ENCODE measurements around the gene VENTX. TPM values are rescaled to one million over a fixed set of nuclear protein-coding genes. Genes with fewer than 3 reads are reported as not detected.
"Not testable (repeated sequence)": the region's sequence is repeated elsewhere in the genome, so short reads cannot be mapped to it uniquely, and the experiment has no call there.

The VENTX gene
- polyA plus RNA-seq, 4 donors: 0.06 to 0.24 (median 0.18) TPM

GRCh38 chr10:133253361-133253955 is 15.8 kb downstream of the VENTX start:
- DNase-seq (ENCODE audit: low read depth in 4 of 4, low spot score in 3 of 4): no peak

GRCh38 chr10:133254421-133255120 is 16.9 kb downstream of the VENTX start:
- DNase-seq (ENCODE audit: low read depth in 4 of 4, low spot score in 3 of 4): no peak

- DNase-seq (ENCODE audit: low read depth in 4 of 4, low spot score in 3 of 4): no peak
Observed at GRCh38 chr10:133255323-133255722, 17.7 kb downstream of the VENTX start.

GRCh38 chr10:133257489-133258065 is 19.9 kb downstream of the VENTX start:
- no peak for DNase-seq (ENCODE audit: low read depth in 4 of 4, low spot score in 3 of 4)

GRCh38 chr10:133258066-133258817 is 20.6 kb downstream of the VENTX start:
- DNase-seq (ENCODE audit: low read depth in 4 of 4, low spot score in 3 of 4): no peak

- no peak for DNase-seq (ENCODE audit: low read depth in 4 of 4, low spot score in 3 of 4)
Observed at GRCh38 chr10:133258818-133259601, 21.4 kb downstream of the VENTX start.

GRCh38 chr10:133259602-133259989 is 21.9 kb downstream of the VENTX start:
- DNase-seq (ENCODE audit: low read depth in 4 of 4, low spot score in 3 of 4): no peak

- no peak for DNase-seq (ENCODE audit: low read depth in 4 of 4, low spot score in 3 of 4)
Observed at GRCh38 chr10:133260895-133261725, 23.5 kb downstream of the VENTX start.

GRCh38 chr10:133261726-133262325 is 24.2 kb downstream of the VENTX start:
- no peak for DNase-seq (ENCODE audit: low read depth in 4 of 4, low spot score in 3 of 4)

- DNase-seq (ENCODE audit: low read depth in 4 of 4, low spot score in 3 of 4): no peak
Observed at GRCh38 chr10:133262696-133263095, 25.0 kb downstream of the VENTX start.

GRCh38 chr10:133263674-133264073 is 26.0 kb downstream of the VENTX start:
- no peak for DNase-seq (ENCODE audit: low read depth in 4 of 4, low spot score in 3 of 4)

GRCh38 chr10:133264461-133264860 is 26.8 kb downstream of the VENTX start:
- DNase-seq (ENCODE audit: low read depth in 4 of 4, low spot score in 3 of 4): no peak

- not testable (repeated sequence) for DNase-seq (ENCODE audit: low read depth in 4 of 4, low spot score in 3 of 4)
Observed at GRCh38 chr10:133265052-133265451, 27.4 kb downstream of the VENTX start.

- DNase-seq (ENCODE audit: low read depth in 4 of 4, low spot score in 3 of 4): no peak
Observed at GRCh38 chr10:133266056-133266795, 28.6 kb downstream of the VENTX start.

GRCh38 chr10:133267293-133267692 is 29.6 kb downstream of the VENTX start:
- no peak for DNase-seq (ENCODE audit: low read depth in 4 of 4, low spot score in 3 of 4)

- no peak for DNase-seq (ENCODE audit: low read depth in 4 of 4, low spot score in 3 of 4)
Observed at GRCh38 chr10:133267829-133268228, 30.2 kb downstream of the VENTX start.

GRCh38 chr10:133268532-133268931 is 30.9 kb downstream of the VENTX start:
- no peak for DNase-seq (ENCODE audit: low read depth in 4 of 4, low spot score in 3 of 4)

GRCh38 chr10:133269367-133269766 is 31.7 kb downstream of the VENTX start:
- no peak for DNase-seq (ENCODE audit: low read depth in 4 of 4, low spot score in 3 of 4)

- no peak for DNase-seq (ENCODE audit: low read depth in 4 of 4, low spot score in 3 of 4)
Observed at GRCh38 chr10:133270204-133270603, 32.5 kb downstream of the VENTX start.
